ENCODE data around the gene MAPK9. TPM values are rescaled to one million over a fixed set of nuclear protein-coding genes. Genes with fewer than 3 reads are reported as not detected.

Gene MAPK9
- total RNA-seq, 1 donor from 2014 or later, result 37.5 TPM

DNA sequence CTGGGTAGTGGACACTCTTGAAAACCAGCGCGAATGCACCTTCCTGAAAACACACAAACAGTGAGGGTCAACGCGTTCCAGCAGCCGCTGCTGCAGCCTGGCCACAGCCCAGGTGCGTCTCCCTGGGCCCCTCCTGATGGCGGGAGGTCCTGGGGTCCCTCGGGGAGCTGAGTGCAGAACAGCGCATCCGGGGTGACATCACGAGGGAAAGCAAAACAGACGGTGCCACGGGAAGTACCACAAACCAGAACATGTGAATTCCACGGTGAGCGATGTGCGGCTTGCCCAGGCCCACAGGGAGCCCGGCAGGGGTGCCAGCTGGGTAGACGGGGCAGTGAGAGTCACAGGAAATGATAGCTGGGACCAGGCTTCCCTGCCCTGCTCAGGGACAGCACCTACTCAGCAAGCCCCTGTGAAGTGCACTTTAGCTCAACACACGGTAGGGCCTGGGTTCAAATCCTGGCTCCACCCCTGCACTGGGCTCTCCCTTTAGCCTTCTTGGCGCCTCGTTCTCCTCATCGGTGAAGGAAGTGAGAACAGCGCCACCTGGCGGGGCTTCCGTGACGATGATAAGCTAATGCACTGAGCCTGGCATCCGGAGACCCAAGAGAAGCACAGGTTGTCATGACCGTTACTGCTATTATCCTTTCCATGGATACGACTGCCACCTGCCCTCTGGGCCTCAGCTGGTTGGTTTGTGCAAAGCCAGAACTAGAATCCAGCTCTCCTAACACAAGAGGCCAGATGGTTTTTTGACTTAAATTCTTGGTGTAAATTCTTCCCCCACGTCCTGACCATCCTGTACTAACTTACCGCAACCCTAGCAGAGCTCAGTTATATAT is 36.6 kb upstream of the MAPK9 start:
- peak; percentile 90 for DNase-seq (ENCODE audit: low spot score)
- intact Hi-C loops (cut with DNase I), result loop anchor here (5.0 kb wide), 2 partner anchors 36 to 201 kb away; partner anchors contain the start of gene MAPK9

DNA sequence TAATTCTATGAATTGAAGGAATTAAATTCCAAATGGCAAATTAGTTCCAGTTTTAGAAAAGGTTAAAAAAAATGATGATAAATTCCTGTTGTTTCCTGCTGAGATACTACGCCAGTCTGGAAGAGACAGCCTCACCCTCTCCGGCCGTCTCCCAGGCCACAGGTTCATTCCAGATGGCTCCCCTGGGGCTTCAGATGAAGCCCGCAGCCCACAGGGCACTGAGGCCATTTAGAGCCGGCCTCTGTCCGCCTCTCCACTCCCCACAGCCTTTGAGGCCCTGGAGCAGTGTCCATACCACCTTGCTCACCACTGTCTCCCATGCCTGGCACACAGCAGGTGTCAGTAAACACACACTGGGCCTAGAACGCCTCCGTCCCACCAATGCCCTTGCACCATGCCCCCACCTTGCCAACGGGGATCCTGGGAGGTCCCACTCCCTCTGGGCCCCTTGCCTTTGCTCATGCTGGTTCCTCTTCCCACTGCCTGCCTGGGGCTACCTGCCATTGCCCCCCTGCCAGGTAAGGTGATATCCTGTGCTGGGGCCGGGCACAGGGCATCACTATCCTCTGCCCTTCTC is 35.2 kb upstream of the MAPK9 start:
- intact Hi-C loops (cut with DNase I), result loop anchor here (5.0 kb wide), 2 partner anchors 35 to 200 kb away; partner anchors contain the start of gene MAPK9
- no peak for DNase-seq (ENCODE audit: low spot score)

DNA sequence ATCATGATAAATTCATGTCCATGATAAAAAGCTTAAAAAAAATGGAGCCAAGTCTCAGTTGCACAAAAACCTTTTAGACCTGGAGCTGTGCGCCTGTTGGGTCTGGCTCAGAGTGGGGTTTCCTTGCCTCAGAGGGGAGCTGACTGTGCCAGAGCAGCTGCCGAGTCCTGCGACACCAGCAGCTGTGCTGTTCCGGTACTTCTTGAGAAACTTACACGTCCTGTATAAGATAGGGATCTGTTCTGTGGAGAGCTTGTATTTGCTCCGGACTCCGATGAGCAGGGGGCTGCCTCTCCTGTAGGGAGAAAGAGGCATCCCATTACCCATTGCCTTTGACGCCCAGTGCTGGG is 32.7 kb upstream of the MAPK9 start:
- intact Hi-C loops (cut with DNase I), result no loop called here
- no peak for DNase-seq (ENCODE audit: low spot score)

DNA sequence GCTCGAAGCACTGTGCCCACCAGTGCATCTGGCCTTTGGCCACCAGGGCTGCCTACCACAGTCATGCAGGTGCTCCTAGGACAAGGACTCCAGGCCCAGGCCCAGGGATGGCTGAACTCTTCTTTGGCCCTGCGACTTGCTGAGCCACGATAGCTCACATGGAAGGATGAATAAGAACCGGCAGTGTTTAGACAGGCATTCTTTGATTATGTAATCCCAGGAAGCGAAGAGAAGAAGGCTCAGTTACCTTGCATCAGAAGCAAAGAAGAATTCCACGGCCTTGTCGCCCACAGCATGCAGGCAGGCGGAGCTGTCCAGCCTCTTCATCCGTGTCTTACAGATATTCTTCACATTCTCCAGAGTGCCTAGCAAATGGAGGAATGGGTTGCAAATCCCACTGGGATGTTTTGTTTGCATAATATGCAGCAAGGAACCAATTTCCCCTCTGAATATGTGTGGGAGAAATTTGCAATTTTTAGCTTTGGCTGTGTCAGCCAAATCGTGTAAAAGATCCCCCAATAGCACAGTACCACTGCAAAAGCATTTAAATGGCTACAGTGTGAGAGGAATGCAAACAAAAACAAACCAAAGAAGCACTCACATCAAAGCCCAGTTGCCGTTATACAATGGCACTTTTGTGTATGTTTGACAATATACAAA is 32.2 kb upstream of the MAPK9 start:
- intact Hi-C loops (cut with DNase I), result no loop called here
- no peak for DNase-seq (ENCODE audit: low spot score)

DNA sequence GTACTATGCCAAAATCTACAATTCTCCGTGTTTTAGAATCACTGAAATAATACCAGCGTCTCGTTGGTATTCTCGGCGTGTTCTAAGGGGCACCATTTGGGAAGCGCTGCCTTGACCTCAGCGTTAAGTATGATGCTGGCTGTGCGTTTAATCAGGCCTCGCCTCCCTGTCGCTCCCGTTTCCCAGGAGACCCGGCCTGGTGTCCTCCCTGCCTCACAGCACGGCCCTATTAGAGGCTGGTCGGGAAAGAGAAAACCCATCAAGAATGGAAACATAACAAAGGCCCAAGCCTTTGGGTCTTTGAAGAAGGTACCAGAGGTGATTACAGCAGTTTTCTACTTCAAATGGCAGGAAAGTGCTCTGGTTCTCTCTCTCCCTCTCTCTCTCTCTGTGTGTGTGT is 31.3 kb upstream of the MAPK9 start:
- intact Hi-C loops (cut with DNase I), result no loop called here
- DNase-seq (ENCODE audit: low spot score), result no peak

DNA sequence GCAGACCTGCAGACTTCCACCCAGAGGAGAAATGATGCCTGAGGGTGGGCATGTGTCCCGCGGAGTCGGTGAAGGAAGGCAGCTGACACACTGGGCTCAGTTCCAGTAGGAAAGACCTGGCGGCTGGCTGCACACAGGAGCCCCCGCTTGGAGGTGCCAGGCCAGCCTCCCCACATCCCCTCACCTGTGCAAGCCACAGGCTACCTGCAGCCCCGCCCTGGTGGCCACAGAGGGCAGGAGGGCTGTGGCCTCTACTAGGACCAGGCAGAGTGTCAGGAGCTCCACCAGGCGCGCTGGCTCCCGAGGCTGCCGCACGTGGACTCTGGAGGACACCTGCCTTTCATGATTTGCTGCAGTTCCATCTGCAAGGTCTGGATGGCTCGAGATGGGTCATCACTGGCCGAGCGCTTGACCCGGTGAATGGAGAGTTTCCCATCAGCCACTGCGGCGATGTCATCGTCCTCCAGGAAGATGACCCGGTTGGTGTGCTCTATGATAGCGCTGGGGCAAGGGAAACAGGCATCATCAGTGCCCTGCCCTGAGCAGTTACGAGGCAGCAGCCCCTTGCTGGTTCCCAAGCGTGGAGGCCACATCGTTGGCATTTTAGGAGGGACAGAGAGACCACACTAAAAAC is 26.7 kb upstream of the MAPK9 start:
- intact Hi-C loops (cut with DNase I), result no loop called here
- DNase-seq (ENCODE audit: low spot score), result no peak

DNA sequence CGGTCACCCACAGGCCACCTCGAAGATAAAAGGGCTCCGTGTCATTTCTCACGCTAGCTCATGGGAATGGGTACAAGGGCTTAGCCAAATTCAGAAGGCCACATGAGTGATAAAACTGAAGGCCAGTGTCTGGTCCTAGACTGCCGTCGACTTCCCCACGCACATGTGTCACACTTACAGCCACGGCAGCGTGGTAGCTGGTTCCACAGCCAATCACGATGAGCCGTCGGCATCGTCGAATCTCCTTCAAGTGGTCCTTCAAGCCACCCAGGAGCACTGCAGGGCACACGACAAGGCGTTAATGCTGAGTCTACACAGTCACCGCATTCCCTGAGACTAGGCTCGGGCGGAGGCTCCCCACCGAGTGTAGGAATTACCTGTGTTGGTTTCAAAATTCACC is 24.7 kb upstream of the MAPK9 start:
- intact Hi-C loops (cut with DNase I), result no loop called here
- peak; percentile 67 for DNase-seq (ENCODE audit: low spot score)

DNA sequence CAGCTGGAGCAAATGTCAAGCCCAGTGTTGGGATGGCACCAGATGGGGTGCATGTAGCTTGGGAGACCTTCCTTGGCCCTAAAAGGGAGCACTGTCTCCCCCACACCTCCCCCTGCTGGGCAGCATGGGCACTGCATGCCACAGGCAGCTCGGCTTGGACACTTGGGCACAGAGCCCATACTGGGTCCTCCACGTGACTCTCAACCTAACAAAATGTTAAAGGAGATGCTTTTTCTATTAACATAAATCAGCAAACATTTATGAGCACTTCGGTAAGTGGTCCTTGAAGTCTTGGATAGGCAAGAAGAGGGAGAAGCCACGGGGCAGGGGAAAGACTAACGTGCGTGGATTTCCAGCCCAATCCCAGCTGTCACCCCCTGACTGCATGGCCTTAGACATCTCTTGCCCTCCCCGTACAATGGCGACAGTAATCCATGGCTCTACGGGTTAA is 23.9 kb upstream of the MAPK9 start:
- intact Hi-C loops (cut with DNase I), result no loop called here
- DNase-seq (ENCODE audit: low spot score), result peak; percentile 86

DNA sequence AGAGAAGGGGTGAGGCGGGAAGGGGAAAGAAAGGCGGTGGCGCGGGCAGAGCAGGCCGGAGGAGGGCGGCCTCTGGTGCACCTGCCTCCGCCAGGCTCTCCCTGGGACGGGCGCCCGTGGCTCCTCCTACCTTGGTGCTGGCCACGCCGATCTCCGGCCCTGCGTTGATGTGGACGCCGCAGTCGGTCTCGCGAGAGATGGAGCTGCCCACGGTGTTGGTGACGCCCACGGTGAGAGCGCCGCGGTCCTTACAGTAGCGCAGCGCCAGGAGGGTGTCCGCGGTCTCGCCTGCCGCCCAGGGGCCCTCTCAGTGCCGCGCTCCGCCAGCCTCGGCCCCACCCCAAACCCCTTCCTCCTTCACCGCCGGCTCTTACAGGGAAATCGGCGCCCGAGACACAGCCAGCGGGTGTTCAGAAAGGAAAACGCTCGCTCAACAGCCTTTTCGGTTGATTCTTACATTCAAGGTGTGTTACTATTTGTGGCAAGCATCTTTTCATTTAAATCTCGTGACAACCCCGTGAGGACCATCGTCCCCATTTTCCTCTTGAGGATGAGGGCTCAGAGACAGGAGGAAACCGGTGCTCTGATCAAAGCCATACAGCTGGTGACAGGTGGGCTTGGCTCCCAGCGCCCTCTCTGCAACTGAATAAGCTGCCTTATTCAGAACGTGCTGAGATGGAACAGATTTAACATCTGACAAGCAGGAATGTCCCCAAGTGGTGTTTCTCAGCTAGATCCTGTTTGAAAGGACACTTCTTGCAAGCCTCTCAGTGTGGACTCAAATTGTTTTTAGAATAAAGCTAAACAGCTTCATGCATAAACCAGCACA is 22.0 kb upstream of the MAPK9 start:
- DNase-seq (ENCODE audit: low spot score), result peak; percentile 83
- intact Hi-C loops (cut with DNase I), result no loop called here

DNA sequence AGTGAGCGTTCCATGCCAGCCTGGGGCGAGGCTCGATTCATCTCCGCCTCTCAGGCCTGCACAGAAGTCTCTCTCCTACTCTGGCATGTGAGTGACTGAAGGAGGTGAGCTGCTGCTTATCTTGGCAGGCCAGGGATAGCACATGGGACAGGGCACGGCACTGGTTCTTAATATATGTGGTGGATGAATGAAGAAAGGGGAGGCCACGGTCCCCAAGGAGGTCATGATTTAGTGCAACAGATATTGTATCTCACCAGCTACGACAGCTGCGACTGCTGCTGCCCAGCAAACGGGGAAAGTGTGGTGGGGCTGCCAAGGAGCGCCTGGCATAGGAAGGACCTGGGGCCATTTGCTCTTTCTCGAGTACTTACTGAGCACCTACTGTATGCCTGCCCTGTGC is 19.3 kb upstream of the MAPK9 start:
- DNase-seq (ENCODE audit: low spot score), result no peak
- intact Hi-C loops (cut with DNase I), result no loop called here

DNA sequence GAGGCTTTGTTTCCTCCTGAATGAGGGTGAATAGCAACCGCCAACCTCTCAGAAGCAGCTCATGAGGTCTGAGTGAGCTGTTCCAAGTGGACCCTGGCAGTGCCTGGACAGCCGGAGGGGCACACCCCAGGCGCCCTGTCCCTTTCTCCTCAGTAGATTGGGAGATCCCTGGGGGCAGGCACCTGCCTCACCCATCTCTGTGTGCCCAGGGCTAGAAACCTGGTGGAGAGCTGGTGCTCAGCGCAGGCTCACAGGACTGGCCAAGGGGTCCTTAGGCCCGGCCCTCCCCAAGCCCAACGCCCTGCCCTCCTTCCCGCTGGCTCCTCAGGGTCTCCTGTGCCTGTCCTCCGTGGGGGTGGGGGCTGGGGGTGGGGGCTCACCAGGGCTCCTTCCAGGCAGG is 14.9 kb upstream of the MAPK9 start:
- intact Hi-C loops (cut with DNase I), result no loop called here

DNA sequence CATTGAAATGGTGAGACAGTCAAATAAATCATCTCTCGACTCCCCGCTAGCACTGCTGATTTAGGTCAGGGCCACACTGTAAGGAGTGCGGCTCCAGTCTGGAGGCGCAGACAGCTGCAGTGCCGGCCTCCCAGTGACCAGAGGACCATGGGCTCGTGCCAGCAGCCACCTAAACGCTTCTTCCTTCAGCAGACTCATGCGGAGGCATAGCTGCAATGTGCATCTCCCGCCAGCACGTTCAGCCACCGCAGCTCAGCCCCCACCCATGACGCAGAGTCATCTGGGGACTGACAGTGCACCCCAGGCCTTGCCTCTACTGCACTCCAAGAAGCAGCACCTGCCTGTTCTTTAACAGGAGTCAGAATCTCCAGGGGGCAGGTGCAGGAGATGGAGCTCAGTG is 13.6 kb upstream of the MAPK9 start:
- intact Hi-C loops (cut with DNase I), result no loop called here
- DNase-seq (ENCODE audit: low spot score), result peak; percentile 51

More for the DNA sequence above, 14.9 kb upstream of the MAPK9 start:
- peak; percentile 60 for DNase-seq (ENCODE audit: low spot score)

DNA sequence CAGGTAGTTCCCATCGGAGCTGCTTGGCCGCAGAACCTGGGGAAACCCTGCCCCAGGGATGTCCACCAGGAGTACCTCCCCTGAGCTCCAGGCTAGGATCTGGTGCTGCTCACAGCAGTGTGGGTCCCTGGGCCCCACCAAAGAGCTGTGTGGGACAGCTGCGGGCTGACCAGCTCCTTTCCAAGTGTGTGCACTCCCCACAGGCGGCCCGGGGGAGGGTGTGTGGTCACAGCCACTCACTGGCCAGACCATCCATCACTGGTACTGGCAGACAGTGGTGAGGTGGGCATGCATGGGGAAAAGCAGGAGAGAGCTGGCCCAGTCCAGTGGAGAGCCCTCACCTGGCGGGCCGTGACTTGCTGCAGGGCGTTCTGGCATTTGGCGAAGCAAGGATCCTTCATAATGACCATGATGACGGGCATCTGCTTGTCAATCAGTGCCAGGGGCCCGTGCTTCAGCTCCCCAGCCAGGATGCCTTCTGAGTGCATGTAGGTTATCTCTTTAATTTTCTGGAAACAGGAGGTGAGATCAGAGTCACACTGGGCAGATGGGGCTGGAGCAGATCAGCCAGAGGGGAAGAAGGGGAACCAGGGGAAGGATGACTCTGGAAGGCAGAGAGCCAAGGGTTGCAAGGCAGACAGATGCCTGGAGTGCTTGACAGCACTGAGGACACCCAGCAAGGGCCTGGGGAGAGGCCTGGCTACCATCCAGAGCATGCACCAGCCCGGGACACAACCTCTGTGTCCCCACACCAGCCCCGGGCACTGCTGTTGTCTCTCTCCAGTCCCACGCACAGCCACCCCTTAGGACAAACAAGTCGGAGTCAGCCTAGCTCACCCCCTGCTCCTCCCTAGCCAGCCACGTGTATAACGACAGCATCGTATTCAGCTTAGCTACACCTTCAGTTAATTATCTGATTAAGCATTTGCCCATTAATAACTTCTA is 12.8 kb upstream of the MAPK9 start:
- intact Hi-C loops (cut with DNase I), result no loop called here
- DNase-seq (ENCODE audit: low spot score), result peak; percentile 70

DNA sequence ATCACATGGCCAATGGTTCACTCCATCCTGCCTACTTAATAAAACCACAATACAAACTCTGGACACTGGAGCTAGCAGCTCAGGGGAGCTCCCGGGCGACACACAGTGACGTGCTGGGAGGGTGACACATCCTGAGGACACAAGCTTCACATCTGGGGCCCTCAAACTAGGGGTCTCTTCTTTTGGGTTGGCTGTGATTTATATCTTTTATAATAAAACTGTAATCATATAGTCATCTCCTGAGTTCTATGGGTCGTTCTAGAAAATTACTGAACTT is 12.1 kb upstream of the MAPK9 start:
- peak; percentile 63 for DNase-seq (ENCODE audit: low spot score)
- intact Hi-C loops (cut with DNase I), result no loop called here

DNA sequence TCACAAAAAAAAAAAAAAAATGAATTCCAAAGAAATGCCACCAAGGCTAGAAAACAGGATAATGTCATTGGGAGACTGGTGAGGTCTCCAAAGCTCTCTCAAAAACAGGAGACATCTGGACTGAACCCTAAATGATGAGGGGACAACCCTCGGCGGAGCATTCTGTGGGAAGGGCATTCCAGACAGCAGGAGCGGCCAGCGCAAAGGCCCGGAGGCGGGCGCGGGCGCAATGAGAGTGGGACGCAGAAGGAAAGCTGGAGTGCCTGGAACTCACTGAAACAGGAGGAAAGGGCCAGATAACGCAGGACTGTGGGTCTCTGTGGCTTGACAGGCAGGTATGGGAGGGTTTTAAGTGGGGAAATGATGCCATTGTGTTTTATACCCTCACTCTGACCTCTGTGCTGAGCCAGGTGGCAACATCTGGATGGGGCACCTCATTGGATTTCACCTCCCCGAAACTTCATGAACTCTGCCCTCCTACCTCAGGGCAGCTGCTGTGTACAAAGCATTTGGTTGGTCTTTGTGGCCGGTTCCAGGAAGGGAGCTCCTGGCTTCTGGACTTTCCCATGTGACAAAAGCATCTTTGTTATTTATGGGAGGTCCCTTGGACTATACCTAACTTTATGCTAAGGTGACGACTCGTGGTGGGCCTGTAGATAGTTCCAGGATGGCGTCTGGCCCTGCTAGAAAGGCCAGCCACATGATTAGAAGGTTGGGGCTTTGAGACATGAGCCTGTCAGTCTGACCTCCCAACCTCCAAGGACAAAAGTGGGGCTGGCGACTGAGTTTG is 11.5 kb upstream of the MAPK9 start:
- intact Hi-C loops (cut with DNase I), result no loop called here
- DNase-seq (ENCODE audit: low spot score), result no peak

DNA sequence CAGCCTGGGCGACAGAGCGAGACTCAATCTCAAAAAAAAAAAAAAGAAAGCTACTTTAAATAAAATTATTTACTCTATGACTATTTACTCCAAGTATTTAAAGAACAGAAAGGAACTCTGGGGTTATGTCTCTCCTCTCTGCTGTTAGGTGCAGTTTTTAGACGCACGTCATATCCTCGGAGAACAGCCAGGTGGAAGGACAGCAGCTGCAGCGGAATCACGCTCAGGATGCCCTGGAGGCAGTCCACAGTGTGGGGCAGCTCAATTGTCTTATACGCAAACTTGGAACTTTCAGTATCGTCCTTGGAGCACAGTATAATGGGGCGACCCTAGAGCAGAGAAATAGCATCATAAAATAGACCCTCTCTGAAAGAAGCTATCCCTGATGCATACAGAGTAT is 10.4 kb upstream of the MAPK9 start:
- DNase-seq (ENCODE audit: low spot score), result no peak
- intact Hi-C loops (cut with DNase I), result no loop called here

DNA sequence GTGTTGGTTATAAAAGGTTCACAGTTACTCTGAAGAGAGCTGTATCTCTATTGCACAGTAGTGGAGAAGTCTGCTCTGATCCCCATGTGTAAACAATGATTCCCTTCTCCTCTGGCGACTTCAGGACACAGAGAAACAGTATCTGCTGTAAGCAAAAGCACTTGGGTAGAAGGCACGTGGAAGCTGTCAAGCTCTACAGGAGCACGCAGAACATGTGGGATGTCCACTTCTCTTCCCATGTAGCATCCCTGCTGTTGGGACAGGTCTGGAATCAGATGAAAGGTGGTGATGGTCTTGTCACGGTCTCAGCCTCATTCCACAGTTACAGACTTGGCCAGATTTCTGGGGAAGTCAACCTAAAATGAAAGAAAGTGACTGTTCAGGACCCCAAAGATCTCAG is 9.4 kb upstream of the MAPK9 start:
- intact Hi-C loops (cut with DNase I), result no loop called here
- DNase-seq (ENCODE audit: low spot score), result peak; percentile 56

DNA sequence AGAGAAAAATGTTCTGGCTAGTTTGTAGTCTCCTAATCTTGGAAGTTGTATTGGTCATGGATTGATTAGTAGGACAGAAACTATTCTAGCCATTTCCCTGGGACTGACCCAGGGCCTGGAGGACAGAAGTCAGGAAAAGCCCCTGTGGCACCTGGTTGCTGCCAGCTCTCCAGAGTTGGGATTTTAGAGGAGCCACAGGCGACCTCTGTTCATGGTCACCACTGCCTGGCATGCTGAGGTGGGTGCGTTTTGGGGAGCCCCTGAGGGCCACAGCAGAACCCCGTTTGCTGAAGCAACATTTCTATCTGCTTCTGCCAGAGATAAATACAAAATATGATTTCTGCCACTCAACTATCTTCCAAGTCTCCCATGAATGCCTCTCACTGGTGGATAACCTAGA is 7.6 kb upstream of the MAPK9 start:
- no peak for DNase-seq (ENCODE audit: low spot score)
- intact Hi-C loops (cut with DNase I), result no loop called here

All from cardiac septum (tissue), 1 donor.